Testis (tissue), 2 donors: Measurements from ENCODE around the gene MAPKBP1.

ENCODE experiments used
- POLR2A ChIP-seq: fragments of 450-650 bp; IDR thresholded peaks from one replicate; pipeline ENCODE4 v1.6.1; 2017; ENCODE audit warnings: antibody characterized with exemption, mild to moderate bottlenecking, moderate library complexity
- TF ChIP-seq, protein P1 (sequence below), 3 experiments: fragments of 450-650 bp in 2 of 3; fragments of 200-600 bp in 1 of 3; sonication (generic) in 1 of 3; IDR thresholded peaks; one replicate each; pipeline ENCODE4 v1.5.1; 2016 to 2019; ENCODE audit warnings: antibody characterized with exemption in 3 of 3, mild to moderate bottlenecking in 2 of 3, moderate library complexity in 1 of 3

DNA sequence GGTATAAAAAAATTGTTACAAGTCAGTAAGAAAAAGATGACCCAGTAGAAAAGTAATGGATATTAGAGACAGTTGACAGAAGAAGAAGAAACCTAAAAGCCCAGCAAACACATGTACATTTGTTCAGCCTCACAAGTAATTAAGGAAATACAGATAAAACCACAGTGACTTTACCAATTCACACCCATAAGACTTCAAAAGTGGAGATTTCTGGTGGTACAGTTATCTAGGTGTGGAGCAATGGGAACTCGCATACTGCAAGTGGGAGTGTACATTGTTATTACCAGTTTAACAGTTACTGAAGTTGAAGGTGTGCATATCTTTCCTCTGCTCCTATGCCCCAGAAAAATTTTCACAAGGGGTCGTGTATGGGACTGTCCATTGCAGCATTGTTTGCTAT lies 18.1 kb upstream of the MAPKBP1 start:
- no peak for TF ChIP-seq POLR2A
- TF ChIP-seq, protein P1, sequence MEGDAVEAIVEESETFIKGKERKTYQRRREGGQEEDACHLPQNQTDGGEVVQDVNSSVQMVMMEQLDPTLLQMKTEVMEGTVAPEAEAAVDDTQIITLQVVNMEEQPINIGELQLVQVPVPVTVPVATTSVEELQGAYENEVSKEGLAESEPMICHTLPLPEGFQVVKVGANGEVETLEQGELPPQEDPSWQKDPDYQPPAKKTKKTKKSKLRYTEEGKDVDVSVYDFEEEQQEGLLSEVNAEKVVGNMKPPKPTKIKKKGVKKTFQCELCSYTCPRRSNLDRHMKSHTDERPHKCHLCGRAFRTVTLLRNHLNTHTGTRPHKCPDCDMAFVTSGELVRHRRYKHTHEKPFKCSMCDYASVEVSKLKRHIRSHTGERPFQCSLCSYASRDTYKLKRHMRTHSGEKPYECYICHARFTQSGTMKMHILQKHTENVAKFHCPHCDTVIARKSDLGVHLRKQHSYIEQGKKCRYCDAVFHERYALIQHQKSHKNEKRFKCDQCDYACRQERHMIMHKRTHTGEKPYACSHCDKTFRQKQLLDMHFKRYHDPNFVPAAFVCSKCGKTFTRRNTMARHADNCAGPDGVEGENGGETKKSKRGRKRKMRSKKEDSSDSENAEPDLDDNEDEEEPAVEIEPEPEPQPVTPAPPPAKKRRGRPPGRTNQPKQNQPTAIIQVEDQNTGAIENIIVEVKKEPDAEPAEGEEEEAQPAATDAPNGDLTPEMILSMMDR (IDR thresholded peaks at IDR 0.05): no peak
